Islet of Langerhans (tissue), 1 donor: ENCODE data around the gene LTBP1.

ENCODE experiments used
- FAIRE-seq: peaks from one replicate; lab custom pipeline; 2011; peaks lifted over from hg19 to GRCh38; lab: Jason Lieb, UNC

Gene LTBP1

DNA sequence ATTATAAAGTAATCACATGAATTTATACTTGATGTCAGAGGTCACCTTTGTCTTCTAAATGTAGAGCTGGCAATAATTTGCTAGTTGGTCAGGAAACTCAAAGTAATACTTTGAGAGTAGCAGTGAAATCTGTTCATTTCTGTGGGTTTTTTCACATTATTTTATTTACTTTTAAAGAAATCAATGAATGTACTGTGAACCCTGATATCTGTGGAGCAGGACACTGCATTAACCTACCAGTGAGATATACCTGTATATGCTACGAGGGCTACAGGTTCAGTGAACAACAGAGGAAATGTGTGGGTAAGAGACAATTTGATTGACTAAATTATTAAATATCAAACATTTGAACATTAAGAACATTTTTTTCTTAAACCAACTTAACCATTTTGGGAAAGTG, 326.7 kb downstream of the LTBP1 start:
- no peak for FAIRE-seq

DNA sequence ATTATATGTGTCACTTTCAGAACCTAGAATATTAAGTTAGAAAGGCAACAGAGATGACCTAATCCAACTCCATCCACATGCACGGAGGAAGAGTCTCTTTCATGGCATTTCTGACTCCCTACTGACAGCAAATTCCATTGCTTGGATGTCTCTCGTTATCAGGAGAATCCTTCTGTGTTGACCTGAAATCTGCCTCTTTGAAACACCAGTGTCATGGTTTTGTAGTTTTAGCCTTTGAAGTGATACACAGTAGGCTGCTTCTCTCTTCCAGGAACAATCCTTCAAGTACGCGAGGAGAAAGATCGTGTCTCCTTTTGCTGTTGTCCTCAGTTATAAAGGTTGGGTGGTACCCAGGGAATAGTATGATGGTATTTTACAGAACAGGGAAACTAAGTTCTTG, 327.8 kb downstream of the LTBP1 start:
- no peak for FAIRE-seq

DNA sequence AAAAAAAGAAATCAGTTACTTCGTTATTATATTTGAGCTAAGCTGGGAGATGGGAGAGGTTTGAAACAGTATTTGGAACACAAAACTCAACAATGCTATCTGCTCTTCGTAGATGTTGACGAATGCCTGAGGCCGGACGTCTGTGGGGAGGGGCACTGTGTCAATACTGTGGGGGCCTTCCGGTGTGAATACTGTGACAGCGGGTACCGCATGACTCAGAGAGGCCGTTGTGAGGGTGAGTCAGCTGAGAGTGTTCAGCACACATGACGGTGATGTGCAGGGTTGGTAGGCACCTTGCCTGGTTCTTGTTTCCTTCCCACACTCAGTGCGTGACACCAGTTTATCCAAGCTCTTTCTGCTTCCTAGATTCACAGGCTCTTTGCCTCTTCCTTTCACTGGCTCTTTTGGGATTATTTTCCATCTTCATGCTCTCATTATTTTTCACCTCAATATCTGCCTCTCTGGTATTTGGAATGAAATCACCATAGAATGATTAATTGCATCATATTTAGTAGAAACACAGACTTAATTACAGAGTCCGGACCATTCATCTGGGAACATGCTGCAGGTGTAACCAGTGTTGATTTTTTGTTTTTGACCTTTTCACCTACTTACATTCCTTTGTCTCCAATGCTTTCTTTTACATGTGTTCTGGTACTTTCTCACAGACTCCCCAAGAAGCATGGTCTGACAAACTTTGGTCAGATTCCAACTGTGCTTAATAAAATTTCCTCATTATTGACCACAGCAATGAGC, 329.1 kb downstream of the LTBP1 start:
- no peak for FAIRE-seq

DNA sequence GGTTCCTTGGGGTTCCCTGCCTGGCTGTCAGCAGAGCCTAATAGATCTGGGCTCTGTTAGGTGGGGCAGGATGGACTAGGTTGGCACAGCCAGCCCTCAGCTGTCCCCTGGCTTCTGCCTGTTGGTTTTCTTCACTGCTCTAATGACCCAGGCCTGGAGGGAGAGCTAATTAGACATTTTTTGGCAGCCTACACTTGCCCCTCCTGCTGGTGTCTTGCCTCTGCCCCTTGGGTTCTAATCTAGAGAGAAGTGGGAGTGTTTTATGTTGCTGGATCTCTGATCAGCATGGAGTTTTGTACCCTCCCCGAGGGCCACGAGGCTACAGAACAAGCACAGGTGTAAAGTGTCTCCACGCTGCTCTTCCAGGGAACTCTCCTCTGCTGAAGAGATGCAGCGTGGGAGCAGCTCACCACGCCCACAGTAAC, 330.3 kb downstream of the LTBP1 start:
- FAIRE-seq = no peak

DNA sequence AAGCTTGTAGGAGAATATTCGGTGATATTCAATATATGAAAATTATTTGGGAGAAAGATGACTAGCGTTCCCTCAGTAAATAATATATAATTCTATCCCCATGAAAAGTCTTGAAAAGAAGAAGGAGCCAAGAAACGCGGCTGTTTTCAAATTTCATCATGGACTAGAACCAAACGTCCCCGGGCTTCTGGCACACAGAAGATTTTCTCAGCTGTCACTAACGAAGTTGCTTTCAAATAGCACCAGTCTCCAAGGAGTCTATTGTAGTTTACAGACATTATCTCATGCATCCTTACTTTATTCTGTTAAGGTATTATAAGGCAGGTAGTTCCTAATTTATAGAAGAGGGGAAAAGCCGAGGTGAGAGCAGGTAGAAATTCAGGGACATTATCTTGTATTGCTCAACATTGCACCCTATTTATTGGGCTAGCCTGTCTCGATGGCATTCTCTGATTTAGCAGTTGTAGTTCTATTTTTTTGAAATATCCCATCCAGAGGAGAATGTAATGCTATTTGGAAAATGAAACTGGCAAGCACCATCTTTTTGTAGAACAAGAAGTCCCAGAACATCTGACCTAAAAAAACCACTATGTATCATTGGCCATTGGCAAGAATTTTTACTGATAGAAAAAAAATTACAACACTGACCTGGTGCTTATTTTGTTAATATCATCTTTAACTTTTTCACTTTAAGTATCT, 331.6 kb downstream of the LTBP1 start:
- FAIRE-seq = no peak

DNA sequence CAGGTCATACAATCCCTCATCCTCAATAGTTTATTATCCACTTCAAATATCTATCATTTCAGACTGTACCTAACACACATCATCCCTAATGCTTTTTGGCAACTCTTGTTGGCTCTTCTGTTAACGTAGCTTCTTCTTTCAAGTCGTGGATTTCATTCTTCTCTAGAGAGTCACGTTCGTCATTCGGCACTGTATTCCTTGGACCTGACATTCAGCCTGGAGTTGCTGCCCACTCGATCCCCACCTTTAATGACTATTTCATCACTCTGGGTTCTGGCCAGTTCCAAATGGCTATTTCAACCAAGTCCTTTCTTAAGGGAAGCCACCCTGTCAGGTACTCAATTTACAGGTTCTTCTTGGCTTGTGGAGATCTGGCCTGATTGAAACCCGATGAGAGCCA, 337.5 kb downstream of the LTBP1 start:
- FAIRE-seq = no peak

DNA sequence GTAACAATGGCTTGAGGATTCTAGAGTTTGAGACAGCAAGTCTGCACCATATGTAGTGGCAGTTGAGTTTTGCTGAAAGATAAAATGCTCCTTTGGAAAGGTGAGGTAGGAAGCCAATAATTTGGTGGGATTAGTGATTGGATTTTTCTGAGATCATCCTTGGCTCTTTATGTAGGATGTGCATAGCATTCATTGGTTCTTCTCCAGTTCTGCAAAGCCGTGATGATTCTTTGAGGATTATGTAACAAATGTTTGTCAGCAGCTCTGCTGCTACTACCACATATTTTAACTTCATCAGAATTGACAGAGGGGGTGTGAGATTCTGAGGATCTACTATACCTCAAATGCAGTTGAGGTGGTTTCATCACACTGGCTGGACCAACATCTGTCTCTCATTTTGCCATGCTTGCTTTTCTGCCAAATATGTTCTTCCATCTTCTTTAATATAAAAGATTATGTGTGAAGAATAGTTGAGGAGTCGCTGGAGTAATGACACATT, 340.8 kb downstream of the LTBP1 start:
- no peak for FAIRE-seq

DNA sequence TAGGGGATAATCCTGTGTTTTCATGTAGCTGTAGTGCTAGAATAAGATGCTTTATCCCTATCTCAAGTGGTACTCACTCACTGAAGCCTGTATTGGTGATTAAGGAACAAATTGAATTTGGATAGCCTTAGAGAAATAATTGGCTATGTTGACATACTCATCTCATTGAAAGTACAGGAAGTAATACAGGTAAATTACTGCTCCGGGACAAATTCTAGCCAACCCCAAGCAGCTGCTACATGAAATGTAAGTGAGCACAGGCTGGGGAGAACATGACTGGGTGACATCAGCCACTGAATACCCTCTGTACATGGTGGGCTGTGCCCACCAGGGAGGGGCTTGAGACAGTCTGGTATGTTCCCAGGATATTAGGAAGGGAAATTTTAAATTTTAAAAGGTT, 341.3 kb downstream of the LTBP1 start:
- FAIRE-seq = no peak

DNA sequence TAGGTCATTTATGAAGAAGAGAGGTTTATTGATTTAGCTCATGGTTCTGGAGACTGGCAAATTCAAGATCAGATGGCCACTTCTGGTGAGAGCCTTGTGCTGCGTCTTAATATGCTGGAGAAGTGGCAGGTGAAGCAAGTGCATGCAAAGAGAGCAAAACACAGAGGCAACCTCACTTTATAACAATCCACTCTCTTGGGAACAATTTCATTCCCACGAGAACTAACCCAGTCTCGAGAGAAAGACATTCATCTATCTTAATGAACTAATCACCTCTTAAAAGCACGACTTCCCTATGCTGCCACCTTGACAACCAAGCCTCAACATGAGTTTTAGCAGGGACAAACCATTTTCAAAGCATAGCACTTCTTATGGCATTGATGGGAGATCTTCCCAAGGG, 343.2 kb downstream of the LTBP1 start:
- no peak for FAIRE-seq

DNA sequence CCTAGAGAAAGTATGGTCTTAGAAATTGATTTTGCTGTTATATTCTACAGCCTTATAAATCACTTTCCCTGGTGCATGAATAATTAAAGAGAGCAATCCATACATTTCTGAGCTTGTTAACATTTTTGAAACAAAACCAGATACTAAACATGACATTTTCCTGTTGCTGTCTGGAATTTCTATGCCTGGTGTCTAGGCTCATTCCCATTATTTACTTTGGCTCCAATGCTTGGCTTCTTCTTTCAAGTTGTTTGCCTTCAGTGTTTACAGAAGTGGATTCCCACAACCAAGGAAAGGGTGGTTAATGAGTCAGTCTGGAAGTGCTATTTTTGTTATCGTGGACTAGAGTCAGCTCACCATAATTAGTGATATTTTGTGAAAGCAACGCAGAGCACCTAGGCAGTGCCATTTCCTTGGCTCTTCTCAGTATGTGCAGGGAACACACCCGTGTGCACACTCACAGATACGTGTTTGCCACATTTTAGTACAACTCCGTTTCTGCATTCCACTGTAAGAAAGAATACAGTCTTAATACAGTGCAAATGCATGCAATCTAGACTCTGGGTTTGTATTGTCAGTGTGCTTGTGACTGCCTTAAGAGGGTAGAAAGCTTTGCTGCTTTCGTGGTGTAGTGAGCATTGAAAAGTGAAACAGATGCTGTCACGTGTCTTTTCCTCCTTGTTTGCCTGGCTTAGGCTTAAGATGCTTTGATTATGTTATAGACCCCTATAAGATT, 344.7 kb downstream of the LTBP1 start:
- FAIRE-seq = peak; percentile 75

DNA sequence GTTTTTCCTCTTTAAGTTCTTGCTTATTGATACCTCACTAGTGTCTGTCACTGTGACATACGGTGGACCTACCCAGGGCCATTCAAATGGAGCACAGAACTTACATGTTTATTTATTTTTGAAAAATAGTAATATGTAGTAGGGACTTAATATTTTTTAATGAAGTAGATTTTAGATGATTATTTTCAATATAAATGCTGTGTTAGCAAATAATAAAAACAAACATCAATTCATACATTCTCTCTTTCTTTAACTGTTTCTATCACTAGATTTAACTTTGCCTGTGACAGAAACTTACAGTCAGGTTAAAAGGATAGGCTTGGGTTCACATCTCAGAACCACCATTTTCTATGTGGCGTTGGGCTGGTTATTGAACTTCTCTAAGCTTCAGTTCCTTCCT, 345.3 kb downstream of the LTBP1 start:
- no peak for FAIRE-seq

DNA sequence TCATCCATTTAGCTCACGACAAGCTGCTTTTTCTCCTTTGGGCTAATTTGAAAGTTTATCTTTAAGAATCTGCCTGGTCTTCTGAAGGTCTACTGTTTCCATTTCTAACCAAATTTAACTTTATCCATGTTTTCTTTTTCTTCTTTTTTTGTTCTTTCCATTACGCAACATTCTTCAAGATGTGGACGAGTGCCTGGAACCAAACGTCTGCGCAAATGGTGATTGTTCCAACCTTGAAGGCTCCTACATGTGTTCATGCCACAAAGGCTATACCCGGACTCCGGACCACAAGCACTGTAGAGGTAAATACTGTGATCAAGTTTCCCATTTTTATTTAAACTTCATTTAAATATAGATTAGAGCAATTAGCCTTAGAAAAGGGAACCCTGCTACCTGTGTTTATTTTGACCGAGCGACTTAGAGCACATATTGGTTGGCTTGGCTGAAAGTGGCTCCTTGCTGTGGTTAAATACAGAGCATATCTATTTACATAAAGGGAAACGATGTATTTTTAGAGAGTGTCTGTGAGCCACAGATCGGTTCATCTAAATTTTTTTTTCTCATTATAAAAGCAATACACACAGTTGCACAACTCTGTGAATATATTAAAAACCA, 346.3 kb downstream of the LTBP1 start:
- FAIRE-seq = no peak

DNA sequence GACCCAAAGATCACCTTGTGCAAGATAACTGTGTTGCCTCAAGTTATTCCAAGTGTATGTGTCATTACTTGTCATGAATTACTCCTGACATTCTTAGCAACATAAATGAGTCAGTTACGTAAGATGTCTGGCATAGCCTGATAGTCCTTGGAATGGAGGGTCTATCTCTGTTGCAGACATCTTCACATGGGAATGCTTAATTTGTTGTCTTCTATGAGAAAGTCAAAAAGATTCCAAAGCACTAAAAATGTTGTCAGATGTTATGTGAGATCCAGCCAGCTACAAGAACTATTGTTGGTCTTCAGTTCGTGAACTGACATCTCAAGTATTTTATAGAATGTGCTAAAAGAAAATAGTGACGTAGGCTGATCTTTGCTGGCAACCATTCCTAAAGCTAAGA, 351.5 kb downstream of the LTBP1 start:
- FAIRE-seq = no peak

DNA sequence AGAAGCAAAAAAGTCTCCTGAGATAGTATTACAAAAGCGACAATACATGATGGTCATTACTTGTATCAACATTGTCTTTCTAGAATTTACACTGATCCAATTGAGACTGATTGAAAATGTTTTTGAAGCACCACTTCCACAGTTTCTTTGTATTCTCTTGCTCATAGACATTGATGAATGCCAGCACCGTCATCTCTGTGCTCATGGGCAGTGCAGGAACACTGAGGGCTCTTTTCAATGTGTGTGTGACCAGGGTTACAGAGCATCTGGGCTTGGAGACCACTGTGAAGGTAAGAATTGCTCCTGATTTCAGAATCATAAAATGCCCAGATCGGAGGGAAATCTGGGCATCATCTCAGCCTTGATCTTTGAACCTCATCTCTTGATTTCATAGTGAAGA, 354.6 kb downstream of the LTBP1 start:
- FAIRE-seq = no peak

DNA sequence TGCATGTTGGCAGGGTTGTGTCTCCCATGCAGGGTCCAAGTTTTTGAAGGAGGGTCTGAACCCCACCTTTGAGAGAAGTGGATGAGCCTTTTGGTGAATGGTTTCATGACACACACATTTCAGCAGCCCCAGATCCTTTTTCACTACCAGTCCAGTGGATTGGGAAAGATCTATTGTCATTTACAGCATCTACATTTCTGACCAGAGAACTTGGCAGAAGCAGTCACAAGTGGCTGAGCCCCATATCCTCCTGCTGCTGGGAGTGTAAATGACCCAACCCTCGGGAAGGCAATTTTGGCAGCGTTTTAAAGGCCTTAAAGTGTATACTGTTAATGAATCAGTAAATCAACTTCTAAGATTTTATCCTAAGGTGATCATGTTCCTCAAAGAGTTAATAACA, 355.6 kb downstream of the LTBP1 start:
- no peak for FAIRE-seq

DNA sequence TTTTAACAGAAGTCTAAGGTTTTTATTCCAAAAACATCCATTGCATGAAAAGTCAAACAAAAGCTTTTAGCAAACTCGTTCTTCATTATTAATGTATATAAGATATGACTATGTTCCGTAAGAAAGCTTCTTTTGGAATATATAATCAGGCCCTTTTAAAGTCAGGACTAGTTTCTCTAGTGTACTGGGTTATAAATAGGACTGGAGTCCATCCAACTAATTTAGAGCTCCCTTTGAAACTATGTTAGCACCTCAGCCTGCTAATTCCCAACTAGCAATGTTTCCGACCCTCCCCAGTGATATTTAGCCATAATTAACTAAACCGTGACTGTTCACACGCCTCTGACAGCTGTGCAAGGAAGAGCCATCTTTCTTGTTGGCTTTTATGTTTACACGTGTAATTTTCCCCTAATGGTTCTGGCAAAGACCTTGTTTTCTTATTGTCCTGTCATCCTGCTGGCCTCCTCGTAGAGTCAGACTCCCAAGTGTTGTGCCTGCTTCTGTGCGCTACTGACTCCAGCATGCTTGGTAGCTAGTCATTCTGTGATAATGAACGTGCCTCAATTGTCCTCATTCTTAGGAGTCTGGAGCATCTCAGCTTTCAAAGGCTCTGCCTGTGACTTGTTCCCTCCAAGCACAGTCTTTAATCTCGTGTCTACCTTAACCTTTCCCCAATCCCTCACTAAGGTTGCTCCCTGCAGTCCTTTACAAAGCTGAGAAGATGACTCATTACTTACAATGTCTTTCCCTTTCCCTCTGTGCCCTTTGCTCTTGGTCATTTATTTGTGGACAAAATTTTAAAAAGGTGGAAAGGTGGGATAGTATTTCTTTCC, 357.5 kb downstream of the LTBP1 start:
- no peak for FAIRE-seq

DNA sequence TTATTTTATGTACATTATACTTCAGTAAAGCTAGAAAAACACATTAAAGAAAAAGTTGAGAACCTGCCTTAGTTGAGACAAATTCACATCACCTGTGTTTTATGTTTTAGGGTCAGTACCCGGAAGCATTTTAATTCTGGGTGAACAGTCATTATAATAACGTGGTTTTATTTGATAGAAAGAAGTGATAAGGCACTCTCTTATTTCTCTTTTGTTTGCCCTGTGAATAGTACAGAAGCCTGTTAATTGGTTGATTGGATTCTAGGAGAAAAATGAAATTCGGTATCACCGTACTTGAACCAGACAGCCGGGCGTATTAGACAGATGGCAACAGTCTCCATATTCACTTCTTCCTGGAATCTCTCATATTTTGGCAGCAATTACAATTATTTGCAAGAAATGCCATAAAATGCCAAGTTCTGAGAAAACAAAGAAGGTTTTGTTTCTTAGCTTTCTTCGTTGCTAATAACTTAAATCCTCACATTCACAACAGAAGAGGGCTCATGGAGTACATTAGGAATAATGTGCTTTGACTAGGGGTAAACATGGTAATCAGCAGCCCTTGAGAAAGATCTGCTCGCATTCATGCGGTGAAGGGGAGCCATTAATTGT, 361.0 kb downstream of the LTBP1 start:
- no peak for FAIRE-seq

DNA sequence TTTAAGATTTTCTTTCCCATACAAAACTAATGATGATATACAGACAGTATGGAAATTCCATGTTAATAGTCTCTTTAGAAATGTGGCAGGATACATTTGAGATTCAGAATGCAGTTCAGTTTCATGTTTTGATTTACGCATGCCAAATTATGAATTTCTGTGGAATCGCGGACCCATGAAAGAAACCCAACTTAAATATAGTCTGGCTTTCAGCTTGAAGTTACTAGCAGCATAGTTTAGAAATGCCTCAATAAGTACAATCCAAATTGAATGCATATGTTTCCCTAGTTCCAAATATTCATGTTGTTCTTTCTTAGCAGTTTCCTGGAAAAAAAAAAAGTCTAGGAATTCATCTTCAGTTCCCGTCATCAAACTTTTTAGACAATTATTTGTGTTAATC, 365.6 kb downstream of the LTBP1 start:
- no peak for FAIRE-seq

DNA sequence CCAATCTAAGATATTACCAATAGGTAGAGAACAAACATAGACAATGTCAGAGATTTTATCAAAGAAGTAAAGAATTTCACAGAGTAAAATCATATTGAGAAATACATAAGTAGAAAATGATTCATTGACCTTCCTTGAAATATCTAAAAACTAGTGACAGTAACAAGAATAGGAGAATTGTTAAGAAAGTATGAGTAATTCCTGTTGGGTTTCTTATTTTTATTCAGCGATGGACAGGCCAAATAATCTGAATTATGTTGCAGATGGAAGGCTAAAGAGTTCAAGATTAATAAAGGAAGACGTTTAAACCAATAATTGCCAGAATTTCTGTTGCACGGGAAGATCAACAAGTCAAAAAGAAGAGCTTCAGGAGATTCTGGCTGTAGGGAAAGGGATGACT, 366.3 kb downstream of the LTBP1 start:
- FAIRE-seq = no peak

DNA sequence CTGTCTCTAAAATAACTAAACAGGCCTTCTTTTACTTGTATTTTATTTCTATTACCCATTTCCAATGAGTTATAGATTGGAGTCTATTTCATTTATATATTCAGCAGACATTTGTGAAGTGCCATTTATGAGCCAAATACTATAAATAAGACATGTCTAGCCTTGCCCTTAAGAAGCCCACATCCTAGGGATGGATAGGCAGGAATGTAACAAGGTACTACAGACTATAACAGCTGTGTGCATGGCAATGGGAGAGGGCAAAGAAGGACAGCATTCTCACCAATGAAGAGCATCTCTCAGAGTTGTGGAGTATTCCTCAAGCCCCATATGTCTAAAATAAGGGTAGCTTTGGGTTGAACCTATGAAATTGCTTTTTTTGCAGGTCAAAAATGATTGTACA, 367.8 kb downstream of the LTBP1 start:
- FAIRE-seq = no peak

DNA sequence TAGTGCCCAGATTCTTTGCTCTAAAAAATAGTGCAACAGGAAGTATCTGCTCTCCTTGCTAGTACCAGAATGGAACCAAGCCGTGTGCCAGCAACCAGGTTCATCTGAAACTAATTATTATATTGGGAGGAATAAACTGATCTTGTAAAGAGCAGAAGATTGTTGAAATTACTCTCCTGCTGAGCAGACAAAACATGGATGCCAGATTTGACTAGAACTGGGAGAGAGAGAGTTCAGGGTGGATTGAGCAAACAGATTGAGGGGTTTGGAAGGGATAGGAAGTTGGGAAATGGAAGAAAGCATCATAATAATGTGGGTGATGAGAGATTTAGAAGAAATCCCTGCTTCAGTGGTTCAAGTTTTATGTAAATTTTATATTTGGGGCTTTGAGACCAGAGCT, 369.6 kb downstream of the LTBP1 start:
- FAIRE-seq = no peak
